H1 (cell line): ENCODE data around the gene PLS3. TPM values are rescaled to one million over a fixed set of nuclear protein-coding genes. Genes with fewer than 3 reads are reported as not detected.

Experiments used
- CTCF ChIA-PET: fragments of 300-600 bp; sonication (Branson Sonifier 250); formaldehyde crosslinking; loops from one replicate; lab custom pipeline; 2021; ENCODE audit not compliant: partially characterized antibody; lab: Charles Lee
- POLR2A ChIA-PET: fragments of 300-600 bp; sonication (Branson Sonifier 250); formaldehyde crosslinking; loops from one replicate; lab custom pipeline; 2021; ENCODE audit warnings: inconsistent platforms; ENCODE audit not compliant: partially characterized antibody; lab: Charles Lee
- DNase-seq, 2 experiments: peaks; one replicate each; pipeline versions ENCODE4 v3.0.0 to v3.0.0-alpha.2; 2010 to 2022; ENCODE audit warnings: low spot score in 2 of 2, low read depth in 1 of 2, mixed read lengths in 1 of 2
- FAIRE-seq: peaks from 2 replicates; lab custom pipeline; 2011; peaks lifted over from hg19 to GRCh38; lab: Jason Lieb, UNC
- H2AFZ ChIP-seq: 2 replicates; pipeline ENCODE4 v1.8.1; 2012; ENCODE audit warnings: low read length, inconsistent platforms
- H2AK5ac ChIP-seq: 2 replicates; pipeline ENCODE4 v1.6.1; 2013; ENCODE audit warnings: low read depth, low read length
- H2BK120ac ChIP-seq: replicated peaks from 2 replicates; pipeline ENCODE3; 2013; ENCODE audit warnings: low read depth, low read length, inconsistent platforms
- H2BK12ac ChIP-seq: 2 replicates; pipeline ENCODE4 v1.6.1; 2013; ENCODE audit warnings: low read depth, low read length
- H2BK15ac ChIP-seq: 2 replicates; pipeline ENCODE4 v1.6.1; 2013; ENCODE audit warnings: low read length
- H2BK20ac ChIP-seq: 2 replicates; pipeline ENCODE4 v1.6.1; 2013; ENCODE audit warnings: low read length
- H2BK5ac ChIP-seq: 2 replicates; pipeline ENCODE4 v1.6.1; 2013; ENCODE audit warnings: low read depth, low read length
- H3K14ac ChIP-seq: 2 replicates; pipeline ENCODE4 v1.6.1; 2013; ENCODE audit warnings: inconsistent platforms; ENCODE audit not compliant: insufficient read length
- H3K18ac ChIP-seq: 2 replicates; pipeline ENCODE4 v1.6.1; 2013; ENCODE audit warnings: low read length; ENCODE audit errors: extremely low read depth
- H3K23ac ChIP-seq: 2 replicates; pipeline ENCODE4 v1.6.1; 2013; ENCODE audit warnings: inconsistent platforms; ENCODE audit not compliant: insufficient read length
- H3K23me2 ChIP-seq: 2 replicates; pipeline ENCODE4 v1.6.1; 2013; ENCODE audit warnings: low read depth, low read length
- H3K27ac ChIP-seq: 2 replicates; pipeline ENCODE4 v1.6.1; 2011; ENCODE audit warnings: low read depth, low read length, inconsistent platforms
- H3K27me3 ChIP-seq, 4 experiments: replicated peaks in 1 of 4; 1 replicate in 1 of 4; 2 replicates in 3 of 4; pipeline versions ENCODE4 v1.6.1 to v1.8.1; 2011 to 2013; ENCODE audit warnings: low read length in 3 of 4, mild to moderate bottlenecking in 3 of 4, inconsistent platforms in 2 of 4, mixed read lengths in 2 of 4, moderate library complexity in 1 of 4; ENCODE audit not compliant: control insufficient read depth in 3 of 4, insufficient read depth in 3 of 4; ENCODE audit errors: extremely low read depth in 1 of 4
- H3K36me3 ChIP-seq, 4 experiments: 2 replicates each; pipeline versions ENCODE4 v1.6.1 to v1.8.1; 2011 to 2013; ENCODE audit warnings: mild to moderate bottlenecking in 4 of 4, low read length in 3 of 4, moderate library complexity in 2 of 4, control low read depth in 1 of 4, inconsistent platforms in 1 of 4; ENCODE audit not compliant: insufficient read depth in 4 of 4, control insufficient read depth in 2 of 4
- H3K4ac ChIP-seq: replicated peaks from 2 replicates; pipeline ENCODE3; 2013; ENCODE audit warnings: low read length, low read depth, mixed read lengths, inconsistent platforms; ENCODE audit not compliant: insufficient read length
- H3K4me1 ChIP-seq, 4 experiments: replicated peaks in 1 of 4; 1 replicate in 1 of 4; 2 replicates in 3 of 4; pipeline versions ENCODE4 v1.6.1 to v1.8.1; 2011 to 2013; ENCODE audit warnings: low read length in 3 of 4, inconsistent platforms in 2 of 4, mixed read lengths in 1 of 4; ENCODE audit not compliant: insufficient read depth in 4 of 4, control insufficient read depth in 3 of 4
- H3K4me2 ChIP-seq, 2 experiments: 2 replicates each; pipeline versions ENCODE4 v1.6.1 to v1.8.1; 2011 to 2013; ENCODE audit warnings: low read depth in 2 of 2, low read length in 2 of 2, control low read depth in 1 of 2, inconsistent platforms in 1 of 2, mild to moderate bottlenecking in 1 of 2; ENCODE audit not compliant: insufficient read depth in 1 of 2
- H3K4me3 ChIP-seq, 4 experiments: fragments of 200-600, 300-600 bp in 1 of 4; sonication (generic), shearing (Covaris generic), sonication (Bioruptor Twin) in 1 of 4; 2 replicates each; pipeline versions ENCODE4 v1.5.1 to v1.8.1; 2011 to 2016; ENCODE audit warnings: low read length in 4 of 4, low read depth in 3 of 4, control low read depth in 2 of 4, inconsistent platforms in 2 of 4, mild to moderate bottlenecking in 2 of 4, mixed read lengths in 1 of 4, moderate library complexity in 1 of 4; ENCODE audit not compliant: insufficient read depth in 2 of 4; ENCODE audit errors: extremely low read depth in 1 of 4
- H3K56ac ChIP-seq: replicated peaks from 2 replicates; pipeline ENCODE3; 2013; ENCODE audit warnings: low read depth, mild to moderate bottlenecking, mixed read lengths, low read length, inconsistent platforms; ENCODE audit not compliant: insufficient read length
- H3K79me1 ChIP-seq: 2 replicates; pipeline ENCODE4 v1.6.1; 2013; ENCODE audit warnings: low read depth, low read length, control low read depth
- H3K79me2 ChIP-seq, 2 experiments: 2 replicates each; pipeline versions ENCODE4 v1.6.1 to v1.8.1; 2012 to 2013; ENCODE audit warnings: low read length in 2 of 2, mild to moderate bottlenecking in 2 of 2, inconsistent platforms in 1 of 2; ENCODE audit not compliant: insufficient read depth in 2 of 2, control insufficient read depth in 1 of 2
- H3K9ac ChIP-seq, 4 experiments: replicated peaks in 1 of 4; 1 replicate in 1 of 4; 2 replicates in 3 of 4; pipeline versions ENCODE4 v1.6.1 to v1.8.1; 2011 to 2013; ENCODE audit warnings: low read depth in 3 of 4, low read length in 3 of 4, control low read depth in 2 of 4, mild to moderate bottlenecking in 2 of 4, moderate library complexity in 2 of 4, inconsistent platforms in 1 of 4; ENCODE audit errors: extremely low read depth in 1 of 4
- H3K9me3 ChIP-seq, 2 experiments: 2 replicates each; pipeline versions ENCODE4 v1.6.1 to v1.8.1; 2012 to 2013; ENCODE audit warnings: mild to moderate bottlenecking in 2 of 2, moderate library complexity in 2 of 2, control low read depth in 1 of 2, inconsistent platforms in 1 of 2, low read depth in 1 of 2, low read length in 1 of 2, mixed read lengths in 1 of 2; ENCODE audit not compliant: insufficient read depth in 2 of 2
- H4K20me1 ChIP-seq, 2 experiments: replicated peaks in 1 of 2; 2 replicates each; pipeline versions ENCODE3 to v1.8.1; 2011 to 2013; ENCODE audit warnings: inconsistent platforms in 2 of 2, low read length in 2 of 2, mild to moderate bottlenecking in 1 of 2; ENCODE audit not compliant: insufficient read depth in 2 of 2, control insufficient read depth in 1 of 2
- H4K5ac ChIP-seq: 2 replicates; pipeline ENCODE4 v1.6.1; 2013; ENCODE audit warnings: low read length, low read depth, mixed read lengths, inconsistent platforms; ENCODE audit not compliant: insufficient read length
- H4K8ac ChIP-seq: 2 replicates; pipeline ENCODE4 v1.8.0; 2013; ENCODE audit warnings: mild to moderate bottlenecking, moderate library complexity, low read length, inconsistent platforms; ENCODE audit not compliant: insufficient read depth; ENCODE audit errors: extremely low read depth
- H4K91ac ChIP-seq: replicated peaks from 2 replicates; pipeline ENCODE3; 2013; ENCODE audit warnings: low read length, mixed read lengths, inconsistent platforms; ENCODE audit not compliant: insufficient read length
- CHD2 ChIP-seq: IDR thresholded peaks from 2 replicates; pipeline ENCODE4 v1.6.1; 2012; ENCODE audit warnings: low read length, improper control_type of control experiment
- E2F6 ChIP-seq: IDR thresholded peaks from 2 replicates; pipeline ENCODE4 v1.6.1; 2012; ENCODE audit warnings: inconsistent platforms
- MAFK ChIP-seq: IDR thresholded peaks from 2 replicates; pipeline ENCODE4 v1.6.1; 2012; ENCODE audit warnings: low read depth, mild to moderate bottlenecking, improper control_type of control experiment, low read length
- POLR2A ChIP-seq, 2 experiments: IDR thresholded peaks; 1 replicate in 1 of 2; 2 replicates in 1 of 2; pipeline ENCODE4 v1.6.1; 2011; ENCODE audit warnings: low read depth in 2 of 2, low read length in 2 of 2, mild to moderate bottlenecking in 2 of 2; ENCODE audit errors: control extremely low read depth in 1 of 2
- RFX5 ChIP-seq: IDR thresholded peaks from 2 replicates; pipeline ENCODE4 v1.6.1; 2011; ENCODE audit warnings: low read depth, low read length, improper control_type of control experiment, borderline replicate concordance
- WGBS, 2 experiments: shearing (Covaris generic) in 1 of 2; methylation state at CpG; one replicate each; pipeline versions ENCODE4 v1.1.6 to v1.1.7; 2013 to 2015; ENCODE audit warnings: low lambda C conversion rate in 2 of 2, mixed read lengths in 2 of 2, inconsistent platforms in 1 of 2, low coverage in 1 of 2, missing lambda C conversion rate in 1 of 2; ENCODE audit not compliant: insufficient replicate concordance in 2 of 2, insufficient coverage in 1 of 2, insufficient read length in 1 of 2; ENCODE audit errors: extremely low coverage in 1 of 2, missing lambda C conversion rate in 1 of 2; 5-methylcytosine and 5-hydroxymethylcytosine counted together
- polyA plus RNA-seq, 7 experiments: library from polyadenylated mRNA; depleted of rRNA in 3 of 7; stranded (reverse) in 5 of 7; unstranded in 2 of 7; fragments of >200 nt in 5 of 7; fragments of 200-250 nt in 2 of 7; gene quantifications; 1 replicate in 5 of 7; 2 replicates in 1 of 7; 4 replicates in 1 of 7; pipeline versions ENCODE4 v1.2.1 to v1.2.3, GENCODE V29; 2011 to 2013; ENCODE audit warnings: missing spikeins in 2 of 7, mixed read lengths in 2 of 7
- total RNA-seq: library from RNA; stranded (reverse); fragmentation: NEBNext Ultra II Directional; extraction: Animal tissue kit (Norgen Biotek cat#: 25700); gene quantifications from 2 replicates; pipeline ENCODE4 v1.2.1, GENCODE V29; 2021

PLS3 gene
- total and polyA plus RNA-seq, 2 of the 8 experiments (the other 6 are each of a cell fraction or from before 2014, with no cell fraction given): 107 to 185 TPM

- FAIRE-seq: no peak
- WGBS, 2 experiments: 92% methylated on average over 5 of the region's 9 CpGs; no CpG with 5 or more reads in 1 of the 2 experiments
Observed at GRCh38 chrX:115665122-115665521, 104.1 kb downstream of the PLS3 start.

More at GRCh38 chrX:115665122-115665521, 104.1 kb downstream of the PLS3 start:
- H3K4me1 ChIP-seq: no peaks in the 10 kb centered on the region
- H3K27me3 ChIP-seq: no peaks in the 10 kb centered on the region
- H3K27ac ChIP-seq: no peak overlapping the region
- no peak overlapping the region for H2AK5ac ChIP-seq
- no peak overlapping the region for H3K18ac ChIP-seq
- H4K91ac ChIP-seq: no peak overlapping the region
- no peak overlapping the region for H3K4me3 ChIP-seq
- no peak overlapping the region for H3K4ac ChIP-seq
- H2BK12ac ChIP-seq: no peak overlapping the region
- no peaks in the 10 kb centered on the region for H3K9me3 ChIP-seq
- no peaks in the 10 kb centered on the region for H3K23me2 ChIP-seq
- H4K20me1 ChIP-seq: no peaks in the 10 kb centered on the region
- H3K79me1 ChIP-seq: no peaks in the 10 kb centered on the region
- no peak overlapping the region for H3K9ac ChIP-seq
- no peak overlapping the region for H3K4me2 ChIP-seq
- ChIA-PET CTCF (interaction anchor here (1.8 to 1.9 kb wide), 2 partner anchors 13 to 14 kb away, joined by 6 to 7 read pairs; no protein-coding TSS in a partner anchor), POLR2A (no interaction called here)
- H3K36me3 ChIP-seq: no peaks in the 10 kb centered on the region
- no peak overlapping the region for H3K23ac ChIP-seq
- no peak overlapping the region for H2BK5ac ChIP-seq
- no peaks in the 10 kb centered on the region for H3K79me2 ChIP-seq
- no peak overlapping the region for H3K14ac ChIP-seq
- H4K8ac ChIP-seq: no peak overlapping the region
- H4K5ac ChIP-seq: no peak overlapping the region
- H2AFZ ChIP-seq: no peak overlapping the region
- no peak overlapping the region for H2BK120ac ChIP-seq
- H3K56ac ChIP-seq: no peak overlapping the region
- DNase-seq: no peak
- no peak overlapping the region for H2BK15ac ChIP-seq
- no peak overlapping the region for H2BK20ac ChIP-seq
- TF ChIP-seq POLR2A (IDR thresholded peaks at IDR 0.05; ENCODE audit: control extremely low read depth in 1 of 2, low read depth in 2 of 2, low read length in 2 of 2) (no peak), MAFK (no peak), RFX5 (no peak), CHD2 (no peak), E2F6 (no peak)
- TF ChIP-seq, all 59 proteins: peak for 0
